Spleen (tissue), 11 donors: ENCODE data around the gene PCMTD2. TPM values are rescaled to one million over a fixed set of nuclear protein-coding genes. Genes with fewer than 3 reads are reported as not detected.
A peak's percentile ranks its signal among the peaks of the same experiment; 100 is the strongest.

Experiments
- DNase-seq: peaks from one replicate; pipeline ENCODE4 v3.0.0-alpha.2; 2020
- H3K27ac ChIP-seq, 8 donors: fragments of 200-600 bp; sonication (generic) in 7 of 8; 1 replicate in 4 of 8; 2 replicates in 4 of 8; pipeline versions ENCODE4 v1.5.0 to v1.8.0; 2016 to 2021; ENCODE audit warnings: inconsistent platforms in 4 of 8, mild to moderate bottlenecking in 4 of 8, moderate library complexity in 1 of 8
- H3K27me3 ChIP-seq, 7 donors: fragments of 200-600 bp; sonication (generic) in 6 of 7; replicated peaks in 1 of 7; 1 replicate in 4 of 7; 2 replicates in 3 of 7; pipeline versions ENCODE4 v1.5.0 to v1.8.0; 2016 to 2021; ENCODE audit warnings: inconsistent platforms in 3 of 7, mild to moderate bottlenecking in 1 of 7
- H3K36me3 ChIP-seq, 6 donors: fragments of 200-600 bp; sonication (generic) in 5 of 6; 1 replicate in 4 of 6; 2 replicates in 2 of 6; pipeline versions ENCODE4 v1.5.0 to v1.8.0; 2016 to 2021; ENCODE audit warnings: inconsistent platforms in 2 of 6
- H3K4me1 ChIP-seq, 6 donors: fragments of 200-600 bp; sonication (generic) in 5 of 6; 1 replicate in 3 of 6; 2 replicates in 3 of 6; pipeline versions ENCODE4 v1.5.0 to v1.8.0; 2016 to 2021; ENCODE audit warnings: inconsistent platforms in 3 of 6
- H3K4me3 ChIP-seq, 8 donors: fragments of 200-600 bp; sonication (generic) in 7 of 8; 1 replicate in 4 of 8; 2 replicates in 4 of 8; pipeline versions ENCODE4 v1.5.0 to v1.8.0; 2016 to 2021; ENCODE audit warnings: inconsistent platforms in 4 of 8, mild to moderate bottlenecking in 4 of 8, moderate library complexity in 2 of 8
- H3K9me3 ChIP-seq, 8 donors: fragments of 200-600 bp; sonication (generic) in 7 of 8; 1 replicate in 4 of 8; 2 replicates in 4 of 8; pipeline versions ENCODE4 v1.5.0 to v1.8.0; 2016 to 2021; ENCODE audit warnings: inconsistent platforms in 4 of 8
- POLR2A ChIP-seq, 3 donors: fragments of 450-650 bp; IDR thresholded peaks; one replicate each; pipeline ENCODE4 v1.5.1; 2017; ENCODE audit warnings: antibody characterized with exemption in 3 of 3, mild to moderate bottlenecking in 1 of 3
- POLR2AphosphoS5 ChIP-seq, 3 donors: sonication (generic); formaldehyde crosslinking; IDR thresholded peaks; one replicate each; pipeline ENCODE4 v1.5.1; 2017; ENCODE audit warnings: antibody characterized with exemption in 3 of 3
- WGBS, 5 donors: extraction: QIAGEN DNeasy Blood & Tissue Kit in 3 of 5; methylation state at CpG; one replicate each; pipeline versions ENCODE4 v1.1.5 to v1.1.7; 2013 to 2018; 5-methylcytosine and 5-hydroxymethylcytosine counted together
- intact Hi-C: fragments of 100-400 bp; cut with DNase I; formaldehyde crosslinking; loops from one replicate; pipeline ENCODE4 v1.15.0; 2023; ENCODE audit warnings: low total_unique reads
- polyA plus RNA-seq, 3 donors: library from polyadenylated mRNA; stranded (reverse); fragments of 200-250 nt; gene quantifications; one replicate each; pipeline ENCODE4 v1.2.1, GENCODE V29; 2013
- total RNA-seq, 7 donors: library from RNA; depleted of rRNA in 3 of 7; stranded (reverse); fragments of >200 nt in 3 of 7; fragmentation: NEBNext Ultra II Directional in 4 of 7; extraction: Animal tissue kit (Norgen Biotek cat#: 25700) in 4 of 7; gene quantifications; one replicate each; pipeline versions ENCODE4 v1.1.0 to v1.2.1, GENCODE V29; 2016 to 2021
- TF ChIP-seq, protein P1 (sequence below), 11 experiments: fragments of 200-600 bp in 7 of 11; fragments of 450-650 bp in 4 of 11; sonication (generic) in 4 of 11; IDR thresholded peaks in 8 of 11; conservative IDR thresholded peaks in 3 of 11; 1 replicate in 7 of 11; 2 replicates in 4 of 11; pipeline versions ENCODE4 v1.4.0 to v1.8.0; 2016 to 2021; ENCODE audit warnings: antibody characterized with exemption in 11 of 11, inconsistent platforms in 4 of 11, mild to moderate bottlenecking in 1 of 11
- donor health status: healthy with polysubstance abuse.
- donor health status: DM: no; HTN: no; CAD: no; lungs with moderate emphysema.
- donor health status: DM: no; HTN: no; CAD: no.
- donor health status: Bipolar disorder and iron deficiency.
- donor health status: healthy.
- donor health status: DM: no; HTN: no; CAD: no.
- donor health status: DM: yes; HTN: yes; CAD: no.

The PCMTD2 gene
- total and polyA plus RNA-seq, 10 donors: 36.0 to 104 (median 68.3) TPM

DNA sequence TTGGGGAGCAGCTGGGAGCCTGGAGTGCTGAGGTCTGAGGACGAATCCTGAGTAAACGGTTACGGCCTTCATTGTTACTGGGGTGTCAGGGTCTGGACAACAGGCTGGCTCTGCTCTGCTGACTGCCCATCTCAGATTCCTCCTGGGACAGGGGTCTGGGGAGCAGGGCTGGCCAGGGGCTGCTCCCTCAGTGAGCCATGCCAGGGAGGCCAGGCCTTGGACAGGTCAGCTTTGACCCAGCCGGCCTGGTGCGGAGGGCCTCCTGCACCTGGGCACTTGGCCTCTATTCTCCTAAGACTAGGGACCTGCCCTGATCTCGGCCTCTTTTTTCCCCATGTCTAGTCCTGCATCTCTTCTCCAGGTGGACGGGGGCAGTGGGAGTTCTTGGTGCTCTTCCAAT, 46.4 kb upstream of the PCMTD2 start:
- Histone ChIP-seq H3K27ac (no peak overlapping the region), H3K27me3 (peaks cover 0 to 23% (median 0%) of the 10 kb centered on the region in 7 donors), H3K4me3 (no peak overlapping the region), H3K4me1 (peaks cover 2 to 19% (median 12%) of the 10 kb centered on the region in 6 donors), H3K36me3 (no peaks in the 10 kb centered on the region), H3K9me3 (no peaks in the 10 kb centered on the region)
- no peak for TF ChIP-seq POLR2AphosphoS5 (IDR thresholded peaks at IDR 0.05)
- TF ChIP-seq POLR2A (IDR thresholded peaks at IDR 0.05): no peak
- TF ChIP-seq, protein P1, sequence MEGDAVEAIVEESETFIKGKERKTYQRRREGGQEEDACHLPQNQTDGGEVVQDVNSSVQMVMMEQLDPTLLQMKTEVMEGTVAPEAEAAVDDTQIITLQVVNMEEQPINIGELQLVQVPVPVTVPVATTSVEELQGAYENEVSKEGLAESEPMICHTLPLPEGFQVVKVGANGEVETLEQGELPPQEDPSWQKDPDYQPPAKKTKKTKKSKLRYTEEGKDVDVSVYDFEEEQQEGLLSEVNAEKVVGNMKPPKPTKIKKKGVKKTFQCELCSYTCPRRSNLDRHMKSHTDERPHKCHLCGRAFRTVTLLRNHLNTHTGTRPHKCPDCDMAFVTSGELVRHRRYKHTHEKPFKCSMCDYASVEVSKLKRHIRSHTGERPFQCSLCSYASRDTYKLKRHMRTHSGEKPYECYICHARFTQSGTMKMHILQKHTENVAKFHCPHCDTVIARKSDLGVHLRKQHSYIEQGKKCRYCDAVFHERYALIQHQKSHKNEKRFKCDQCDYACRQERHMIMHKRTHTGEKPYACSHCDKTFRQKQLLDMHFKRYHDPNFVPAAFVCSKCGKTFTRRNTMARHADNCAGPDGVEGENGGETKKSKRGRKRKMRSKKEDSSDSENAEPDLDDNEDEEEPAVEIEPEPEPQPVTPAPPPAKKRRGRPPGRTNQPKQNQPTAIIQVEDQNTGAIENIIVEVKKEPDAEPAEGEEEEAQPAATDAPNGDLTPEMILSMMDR (IDR thresholded peaks at IDR 0.05 in 8 of 11, conservative IDR thresholded peaks at IDR 0.05 in 3 of 11): no peak
- intact Hi-C loops: no loop called here
- 78 to 90% (median 89%) methylated on average over 7 of the region's 7 CpGs for WGBS, 5 donors
- DNase-seq: no peak

DNA sequence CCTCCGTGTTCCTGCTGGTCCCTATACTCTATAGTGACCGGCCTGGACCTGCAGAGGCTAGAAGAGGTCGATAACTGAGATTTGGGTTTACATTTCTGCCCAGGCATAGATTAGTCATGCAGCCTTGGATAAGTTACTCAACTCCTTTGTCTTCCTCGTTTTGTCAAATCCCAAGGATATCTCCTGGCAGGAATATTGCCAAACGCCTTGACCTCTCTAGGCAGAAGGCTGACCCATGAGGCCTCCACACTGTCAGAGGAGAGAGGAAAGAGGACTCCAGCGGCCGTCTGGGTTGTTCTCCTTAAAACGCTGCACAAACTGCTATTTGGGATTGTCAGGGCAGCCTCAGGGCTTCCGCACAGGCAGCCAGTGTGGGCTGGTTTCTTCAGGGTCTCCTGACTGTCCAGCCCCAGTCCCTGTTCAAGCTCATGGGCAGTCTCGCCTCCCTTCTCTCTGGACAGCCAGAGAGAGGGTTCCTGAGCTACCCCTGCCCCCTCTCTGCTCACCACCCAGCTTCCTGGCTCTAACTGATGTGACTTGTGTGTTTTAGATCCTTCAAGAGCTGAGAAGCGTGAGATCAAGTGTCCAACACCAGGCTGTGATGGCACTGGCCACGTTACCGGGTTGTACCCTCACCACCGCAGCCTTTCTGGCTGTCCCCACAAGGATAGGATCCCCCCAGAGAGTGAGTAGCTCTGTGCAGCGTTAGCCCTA, 44.7 kb upstream of the PCMTD2 start:
- no peak for DNase-seq
- 75 to 83% (median 77%) methylated on average over 14 to 15 of the region's 15 CpGs for WGBS, 5 donors
- no peak overlapping the region for H3K27ac ChIP-seq
- H3K27me3 ChIP-seq: peaks cover 0 to 11% (median 0%) of the 10 kb centered on the region in 7 donors
- peaks cover 2 to 19% (median 12%) of the 10 kb centered on the region in 6 donors for H3K4me1 ChIP-seq
- intact Hi-C loops: no loop called here
- no peaks in the 10 kb centered on the region for H3K9me3 ChIP-seq
- no peaks in the 10 kb centered on the region for H3K36me3 ChIP-seq
- TF ChIP-seq, protein P1 (IDR thresholded peaks at IDR 0.05 in 8 of 11, conservative IDR thresholded peaks at IDR 0.05 in 3 of 11): no peak
- TF ChIP-seq POLR2A (IDR thresholded peaks at IDR 0.05): no peak
- TF ChIP-seq POLR2AphosphoS5 (IDR thresholded peaks at IDR 0.05): no peak
- H3K4me3 ChIP-seq: no peak overlapping the region

DNA sequence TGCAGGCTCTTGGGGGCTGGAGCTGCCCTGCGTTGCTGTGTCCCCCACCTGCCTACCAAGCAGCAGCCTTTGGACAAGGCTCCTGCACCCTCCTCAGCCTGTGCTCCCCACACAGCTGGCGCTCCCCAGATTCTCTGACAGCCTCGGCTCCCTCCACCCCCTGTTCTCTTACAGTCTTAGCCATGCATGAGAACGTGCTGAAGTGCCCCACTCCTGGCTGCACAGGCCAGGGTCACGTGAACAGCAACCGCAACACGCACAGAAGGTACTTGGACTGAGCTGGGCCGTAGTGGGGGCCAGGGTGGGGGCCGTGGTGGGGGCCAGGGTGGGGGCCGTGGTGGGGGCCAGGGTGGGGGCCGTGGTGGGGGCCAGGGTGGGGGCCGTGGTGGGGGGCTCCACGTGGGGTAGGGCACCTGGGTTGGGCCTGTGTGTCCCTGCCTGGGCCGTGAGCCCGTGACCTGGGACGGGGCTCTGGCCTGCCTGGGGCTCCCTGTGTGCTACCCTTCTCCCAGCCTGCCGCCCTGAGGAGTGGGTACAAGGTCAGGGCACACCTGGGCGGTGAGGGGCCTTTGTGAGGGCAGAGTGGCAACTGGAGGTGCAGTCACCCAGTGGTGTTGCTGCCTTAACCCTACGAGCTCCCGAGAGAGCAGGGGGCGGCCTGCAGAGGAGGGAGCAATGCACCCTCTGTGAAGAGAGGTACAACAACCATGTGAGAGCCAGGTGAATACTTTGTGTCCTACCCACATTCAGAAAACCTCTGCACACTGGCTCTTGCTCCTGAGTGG, 43.5 kb upstream of the PCMTD2 start:
- Histone ChIP-seq H3K27me3 (peaks cover 0 to 5% (median 0%) of the 10 kb centered on the region in 7 donors), H3K27ac (peak overlapping the region in 1 of 8 donors; percentile 5), H3K4me3 (no peak overlapping the region), H3K4me1 (peaks cover 2 to 19% (median 12%) of the 10 kb centered on the region in 6 donors), H3K9me3 (no peaks in the 10 kb centered on the region), H3K36me3 (no peaks in the 10 kb centered on the region)
- no peak for DNase-seq
- intact Hi-C loops: no loop called here
- TF ChIP-seq POLR2AphosphoS5 (IDR thresholded peaks at IDR 0.05) (no peak), POLR2A (IDR thresholded peaks at IDR 0.05) (no peak)
- TF ChIP-seq, protein P1 (IDR thresholded peaks at IDR 0.05 in 8 of 11, conservative IDR thresholded peaks at IDR 0.05 in 3 of 11): no peak
- WGBS, 5 donors: 77 to 86% (median 81%) methylated on average over 15 to 21 of the region's 21 CpGs

DNA sequence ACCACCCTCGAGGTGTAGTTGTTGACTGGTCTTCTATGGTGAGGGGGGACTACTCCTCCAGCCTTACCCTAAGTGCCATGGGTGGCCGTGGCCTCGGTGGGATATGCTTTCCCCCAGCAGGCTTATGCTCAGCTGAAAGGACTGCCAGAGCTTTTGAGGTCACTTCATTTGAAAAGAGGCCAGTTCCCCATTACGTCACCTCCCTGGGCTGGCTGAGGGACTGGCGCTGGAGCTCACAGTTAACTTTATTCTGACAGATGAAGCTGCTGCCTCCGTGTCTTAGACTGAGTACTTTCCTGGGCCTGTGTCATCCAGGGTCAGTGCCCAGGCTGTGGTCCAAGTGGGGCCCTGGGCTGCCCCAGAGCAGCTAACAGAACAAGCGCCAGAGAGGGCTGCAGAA, 42.8 kb upstream of the PCMTD2 start:
- WGBS, 5 donors: 50 to 63% (median 53%) methylated on average over 4 to 7 of the region's 7 CpGs
- Histone ChIP-seq H3K36me3 (no peaks in the 10 kb centered on the region), H3K4me1 (peaks cover 2 to 19% (median 12%) of the 10 kb centered on the region in 6 donors), H3K9me3 (no peaks in the 10 kb centered on the region), H3K27me3 (peaks cover 0 to 5% (median 0%) of the 10 kb centered on the region in 7 donors), H3K4me3 (no peak overlapping the region), H3K27ac (peak overlapping the region in 2 of 8 donors; percentile 5 to 23)
- peak in 2 of 3 donors; percentile 26 to 30 for TF ChIP-seq POLR2AphosphoS5 (IDR thresholded peaks at IDR 0.05)
- TF ChIP-seq, protein P1 (IDR thresholded peaks at IDR 0.05 in 8 of 11, conservative IDR thresholded peaks at IDR 0.05 in 3 of 11): no peak
- intact Hi-C loops: no loop called here
- no peak for DNase-seq
